ENCODE results near the gene MEIKIN.

- TF ChIP-seq CTCF (IDR thresholded peaks at IDR 0.05): no peak
- TF ChIP-seq POLR2A (IDR thresholded peaks at IDR 0.05): no peak
Observed at GRCh38 chr5:131990716-131991115, 45.3 kb upstream of the MEIKIN start.

Data from ovary (tissue), 3 donors.